ES-I3 (cell line): ENCODE data around the gene FRMD1.

Experiments
- H3K36me3 ChIP-seq: 2 replicates; pipeline ENCODE4 v1.6.1; 2013; ENCODE audit warnings: mild to moderate bottlenecking, low read length, control low read depth, moderate library complexity; ENCODE audit not compliant: insufficient read depth
- H3K4me1 ChIP-seq: 2 replicates; pipeline ENCODE4 v1.6.1; 2013; ENCODE audit warnings: mild to moderate bottlenecking, control low read depth, low read length; ENCODE audit not compliant: insufficient read depth
- H3K9ac ChIP-seq: 2 replicates; pipeline ENCODE4 v1.6.1; 2013; ENCODE audit warnings: low read depth, mild to moderate bottlenecking, low read length, moderate library complexity
- H3K9me3 ChIP-seq: 2 replicates; pipeline ENCODE4 v1.6.1; 2013; ENCODE audit warnings: mild to moderate bottlenecking, low read length, moderate library complexity; ENCODE audit not compliant: control insufficient read depth, insufficient read depth

The FRMD1 gene

GRCh38 chr6:168095171-168095691, 16.2 kb upstream of the FRMD1 start:
- Histone ChIP-seq H3K36me3 (no peaks in the 10 kb centered on the region), H3K9me3 (no peaks in the 10 kb centered on the region), H3K9ac (no peak overlapping the region), H3K4me1 (peaks cover 8% of the 10 kb centered on the region; the same call in 1 of the 2 replicates)

GRCh38 chr6:168093634-168094033, 14.6 kb upstream of the FRMD1 start:
- Histone ChIP-seq H3K9ac (no peak overlapping the region), H3K4me1 (peaks cover 2% of the 10 kb centered on the region; the same call in 1 of the 2 replicates), H3K36me3 (no peaks in the 10 kb centered on the region), H3K9me3 (no peaks in the 10 kb centered on the region)

DNA sequence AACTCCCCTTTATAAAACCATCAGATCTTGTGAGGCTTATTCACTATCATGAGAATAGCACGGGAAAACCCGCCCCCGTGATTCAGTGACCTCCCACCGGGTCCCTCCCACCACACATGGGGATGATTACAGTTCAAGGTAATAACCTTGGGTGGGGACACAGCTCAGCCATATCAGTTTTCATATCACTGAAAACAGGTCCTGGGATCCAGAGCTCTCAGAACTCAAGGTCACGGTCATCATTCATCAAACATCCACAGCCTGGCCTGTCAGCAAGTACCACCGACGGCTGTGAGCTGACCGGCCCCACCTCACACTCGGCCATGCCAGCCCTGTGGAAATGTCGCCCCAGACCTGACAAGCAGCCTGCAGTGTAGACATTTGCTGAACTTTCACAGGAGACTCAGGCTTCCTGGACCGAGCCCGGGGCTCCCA, 14.1 kb upstream of the FRMD1 start:
- H3K4me1 ChIP-seq = peaks cover 7% of the 10 kb centered on the region; the same call in 1 of the 2 replicates
- H3K36me3 ChIP-seq = no peaks in the 10 kb centered on the region
- no peak overlapping the region for H3K9ac ChIP-seq

DNA sequence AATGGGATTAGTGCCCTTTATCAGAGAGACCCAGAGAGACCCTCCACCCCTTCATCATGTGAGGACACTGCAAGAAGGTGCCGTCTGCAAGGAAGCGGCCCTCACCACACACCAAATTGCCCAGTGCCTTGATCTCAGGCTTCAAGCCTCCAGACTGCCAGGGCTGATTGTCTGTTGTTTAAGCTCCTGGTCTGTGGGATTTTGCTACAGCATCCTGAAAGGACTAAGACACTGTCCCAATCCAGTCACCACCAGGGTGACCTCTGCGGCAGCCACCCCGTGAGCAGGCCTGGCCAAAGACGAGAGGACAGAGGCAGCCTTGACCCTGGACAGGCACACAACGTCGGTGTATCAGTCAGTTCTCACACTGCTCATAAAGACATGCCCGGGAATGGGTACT, 13.5 kb upstream of the FRMD1 start:
- H3K4me1 ChIP-seq = peaks cover 12% of the 10 kb centered on the region; the same call in 1 of the 2 replicates

More for the DNA sequence above, 14.1 kb upstream of the FRMD1 start:
- H3K9me3 ChIP-seq = no peaks in the 10 kb centered on the region

GRCh38 chr6:168091381-168092264, 12.6 kb upstream of the FRMD1 start:
- H3K9me3 ChIP-seq = no peaks in the 10 kb centered on the region
- peaks cover 14% of the 10 kb centered on the region; the same call in 1 of the 2 replicates for H3K4me1 ChIP-seq
- H3K9ac ChIP-seq = no peak overlapping the region
- H3K36me3 ChIP-seq = no peaks in the 10 kb centered on the region

More for the DNA sequence above, 13.5 kb upstream of the FRMD1 start:
- Histone ChIP-seq H3K36me3 (no peaks in the 10 kb centered on the region), H3K9me3 (no peaks in the 10 kb centered on the region), H3K9ac (no peak overlapping the region)

- Histone ChIP-seq H3K4me1 (peaks cover 14% of the 10 kb centered on the region; the same call in 1 of the 2 replicates), H3K9ac (no peak overlapping the region), H3K9me3 (no peaks in the 10 kb centered on the region), H3K36me3 (no peaks in the 10 kb centered on the region)
Measured at GRCh38 chr6:168090706-168091105, 11.7 kb upstream of the FRMD1 start.

- Histone ChIP-seq H3K4me1 (peaks cover 14% of the 10 kb centered on the region; the same call in 1 of the 2 replicates), H3K36me3 (no peaks in the 10 kb centered on the region), H3K9me3 (no peaks in the 10 kb centered on the region), H3K9ac (no peak overlapping the region)
Measured at GRCh38 chr6:168090064-168090690, 11.2 kb upstream of the FRMD1 start.

GRCh38 chr6:168089186-168090063, 10.4 kb upstream of the FRMD1 start:
- Histone ChIP-seq H3K4me1 (peaks cover 14% of the 10 kb centered on the region; the same call in 1 of the 2 replicates), H3K36me3 (no peaks in the 10 kb centered on the region), H3K9ac (no peak overlapping the region), H3K9me3 (no peaks in the 10 kb centered on the region)

DNA sequence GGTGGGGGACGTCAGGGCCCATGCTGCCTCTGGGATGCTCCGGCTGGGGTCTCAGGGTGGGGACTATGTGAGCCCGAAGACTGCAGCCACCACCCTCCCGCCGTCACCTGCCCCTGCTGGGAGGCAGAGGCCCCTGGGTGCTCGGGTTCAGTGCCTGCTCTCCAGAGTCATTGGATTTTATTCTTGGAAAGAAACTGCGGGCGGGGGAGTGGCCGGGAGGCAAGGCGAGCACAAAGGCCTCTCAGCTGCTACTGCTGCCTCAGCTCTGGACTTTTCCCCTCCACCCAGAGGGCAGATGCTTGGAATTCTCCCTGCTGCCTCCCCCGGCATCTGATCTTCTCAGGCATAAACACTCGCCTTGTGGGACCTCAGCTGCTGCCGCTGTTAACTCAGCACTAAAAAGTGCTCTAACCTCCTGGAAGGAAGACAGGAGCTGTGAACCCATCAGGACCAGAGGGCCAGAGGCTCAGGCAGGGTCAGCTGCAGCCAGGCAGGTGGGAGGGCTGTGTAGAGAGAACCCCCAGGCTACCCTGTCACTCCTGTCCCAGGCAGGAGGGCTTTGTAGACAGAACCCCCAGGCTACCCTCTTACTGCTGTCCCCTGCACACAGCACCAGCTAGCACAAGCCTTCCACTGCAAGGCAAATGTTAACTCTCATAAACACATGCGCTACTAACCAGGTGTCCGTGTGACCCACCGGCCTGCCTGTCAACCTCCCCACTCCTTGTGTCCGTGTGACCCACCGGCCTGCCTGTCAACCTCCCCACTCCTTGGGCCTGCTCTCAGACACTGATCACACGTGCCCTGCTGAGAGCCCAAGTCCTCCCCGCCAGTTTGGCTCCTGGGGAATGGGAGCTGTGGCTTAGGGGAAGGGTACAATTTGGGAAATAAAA, 9.4 kb upstream of the FRMD1 start:
- Histone ChIP-seq H3K36me3 (no peaks in the 10 kb centered on the region), H3K9ac (no peak overlapping the region), H3K4me1 (peaks cover 15% of the 10 kb centered on the region; the same call in 1 of the 2 replicates), H3K9me3 (no peaks in the 10 kb centered on the region)

DNA sequence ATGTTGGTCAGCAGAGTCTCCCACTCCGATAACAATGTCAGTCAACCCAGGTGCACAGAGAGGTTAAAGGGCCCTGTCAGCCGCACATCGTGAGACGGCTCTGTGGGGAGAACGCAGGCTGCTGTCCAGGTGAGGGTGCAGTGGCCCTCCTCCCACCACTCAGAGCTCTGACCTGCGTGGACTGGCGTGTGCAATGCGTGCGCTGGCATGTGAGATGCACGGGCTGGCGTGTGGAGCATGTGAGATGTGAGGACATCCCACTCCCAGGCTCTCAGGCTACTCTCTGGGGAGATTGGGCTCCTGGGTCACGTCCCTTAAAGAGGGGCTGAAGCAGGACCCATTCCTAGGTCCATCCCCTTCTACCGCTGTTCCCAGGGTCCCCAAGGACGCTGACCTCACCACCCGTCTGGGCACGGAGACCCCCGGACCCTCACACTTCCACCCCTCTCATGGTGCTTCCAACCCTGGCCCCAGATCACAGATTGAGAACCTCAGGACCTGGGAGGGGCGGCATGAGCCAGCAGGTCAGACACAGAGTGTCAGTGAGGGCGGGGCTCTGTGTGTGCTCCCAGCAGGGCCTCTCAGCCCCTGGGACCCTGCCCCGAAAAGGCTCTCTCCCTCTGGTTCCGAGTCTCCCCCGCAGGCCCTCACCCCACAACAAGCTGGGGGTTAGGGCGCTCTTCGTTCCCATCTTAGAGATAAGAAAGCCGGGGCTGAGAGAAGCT, 8.6 kb upstream of the FRMD1 start:
- H3K36me3 ChIP-seq = no peaks in the 10 kb centered on the region
- no peaks in the 10 kb centered on the region for H3K9me3 ChIP-seq
- H3K9ac ChIP-seq = no peak overlapping the region
- H3K4me1 ChIP-seq = peaks cover 18% of the 10 kb centered on the region; the same call in 1 of the 2 replicates

DNA sequence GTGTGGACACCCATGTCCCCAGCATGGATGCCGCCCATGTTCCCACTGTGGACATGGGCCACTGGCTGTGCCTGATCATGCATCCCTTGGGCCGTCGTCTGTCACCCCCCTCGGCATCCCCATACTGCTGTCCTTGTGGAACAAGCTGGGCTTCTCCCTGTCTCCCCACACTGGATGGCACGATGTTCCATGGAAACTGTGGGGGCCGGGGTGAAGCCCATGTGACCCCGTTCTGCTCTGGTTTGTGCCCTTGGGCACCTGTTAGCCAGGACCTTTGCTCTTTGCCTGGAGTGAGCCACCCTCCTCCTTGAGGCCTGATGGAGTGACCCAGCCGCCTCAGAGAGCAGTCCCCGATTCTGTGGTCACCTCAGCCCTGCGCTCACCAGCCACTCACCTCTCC, 7.6 kb upstream of the FRMD1 start:
- no peaks in the 10 kb centered on the region for H3K36me3 ChIP-seq

GRCh38 chr6:168086066-168086465, 7.1 kb upstream of the FRMD1 start:
- Histone ChIP-seq H3K4me1 (peaks cover 18% of the 10 kb centered on the region; the same call in 1 of the 2 replicates), H3K36me3 (no peaks in the 10 kb centered on the region), H3K9me3 (no peaks in the 10 kb centered on the region), H3K9ac (no peak overlapping the region)

More for the DNA sequence above, 7.6 kb upstream of the FRMD1 start:
- Histone ChIP-seq H3K4me1 (peaks cover 18% of the 10 kb centered on the region; the same call in 1 of the 2 replicates), H3K9me3 (no peaks in the 10 kb centered on the region), H3K9ac (no peak overlapping the region)
